MM.1S (cell line): ENCODE measurements around the gene SLC17A9.

ENCODE experiments used
- DNase-seq: peaks from one replicate; pipeline ENCODE4 v3.0.0-alpha.2; 2015
- H2AFZ ChIP-seq: fragments of 300-600 bp; sonication (generic); 2 replicates; pipeline ENCODE4 v1.6.0; 2016; ENCODE audit warnings: antibody characterized with exemption, low read length
- H3F3A ChIP-seq: fragments of 300-600 bp; sonication (generic); 2 replicates; pipeline ENCODE4 v1.6.1; 2016; ENCODE audit warnings: mild to moderate bottlenecking, antibody characterized with exemption, low read length, moderate library complexity, mixed read lengths; ENCODE audit not compliant: insufficient read depth
- H3K27ac ChIP-seq: fragments of 300-600 bp; sonication (generic); 2 replicates; pipeline ENCODE4 v1.5.1; 2016; ENCODE audit warnings: mild to moderate bottlenecking, low read length
- H3K27me3 ChIP-seq: fragments of 300-600 bp; sonication (generic); replicated peaks from 2 replicates; pipeline ENCODE4 v1.6.0; 2016; ENCODE audit warnings: low read length; ENCODE audit not compliant: insufficient read depth
- H3K36me3 ChIP-seq: fragments of 300-600 bp; sonication (generic); replicated peaks from 2 replicates; pipeline ENCODE4 v1.6.1; 2016; ENCODE audit warnings: mild to moderate bottlenecking, low read length, mixed read lengths; ENCODE audit not compliant: insufficient read depth
- H3K4me1 ChIP-seq: fragments of 300-600 bp; sonication (generic); 2 replicates; pipeline ENCODE4 v1.6.1; 2016; ENCODE audit warnings: low read length, mixed read lengths
- H3K4me2 ChIP-seq: fragments of 300-600 bp; sonication (generic); 2 replicates; pipeline ENCODE4 v1.6.0; 2016; ENCODE audit warnings: low read depth, low read length
- H3K4me3 ChIP-seq: fragments of 300-600 bp; sonication (generic); 2 replicates; pipeline ENCODE4 v1.5.1; 2016; ENCODE audit warnings: low read length, mixed read lengths
- H3K79me2 ChIP-seq: fragments of 300-600 bp; sonication (generic); 2 replicates; pipeline ENCODE4 v1.6.1; 2016; ENCODE audit warnings: mixed run types, low read length, mixed read lengths
- H3K9ac ChIP-seq: fragments of 300-600 bp; sonication (generic); 2 replicates; pipeline ENCODE4 v1.6.1; 2016; ENCODE audit warnings: low read length, mixed read lengths
- H3K9me2 ChIP-seq: fragments of 300-600 bp; sonication (generic); replicated peaks from 2 replicates; pipeline ENCODE4 v1.6.1; 2016; ENCODE audit warnings: mild to moderate bottlenecking, low read length, mixed read lengths; ENCODE audit not compliant: insufficient read depth
- H3K9me3 ChIP-seq: fragments of 300-600 bp; sonication (generic); replicated peaks from 2 replicates; pipeline ENCODE4 v1.6.1; 2016; ENCODE audit warnings: mild to moderate bottlenecking, low read length, mixed read lengths; ENCODE audit not compliant: insufficient read depth
- H4K20me1 ChIP-seq: fragments of 300-600 bp; sonication (generic); 2 replicates; pipeline ENCODE4 v1.6.1; 2016; ENCODE audit warnings: mild to moderate bottlenecking, low read length, moderate library complexity, mixed read lengths; ENCODE audit not compliant: insufficient read depth
- EZH2 ChIP-seq: fragments of 300-600 bp; sonication (generic); optimal IDR thresholded peaks from 2 replicates; pipeline ENCODE3; 2017; ENCODE audit warnings: low read depth, mild to moderate bottlenecking, antibody characterized with exemption, low read length, mixed read lengths
- EZH2phosphoT487 ChIP-seq: fragments of 300-600 bp; sonication (generic); IDR thresholded peaks from 2 replicates; pipeline ENCODE4 v1.6.1; 2018; ENCODE audit warnings: antibody characterized with exemption, low read length
- TF ChIP-seq, protein P1 (sequence below): fragments of 300-600 bp; sonication (generic); IDR thresholded peaks from 2 replicates; pipeline ENCODE4 v1.5.1; 2016; ENCODE audit warnings: antibody characterized with exemption, low read length, mixed read lengths

The SLC17A9 gene

DNA sequence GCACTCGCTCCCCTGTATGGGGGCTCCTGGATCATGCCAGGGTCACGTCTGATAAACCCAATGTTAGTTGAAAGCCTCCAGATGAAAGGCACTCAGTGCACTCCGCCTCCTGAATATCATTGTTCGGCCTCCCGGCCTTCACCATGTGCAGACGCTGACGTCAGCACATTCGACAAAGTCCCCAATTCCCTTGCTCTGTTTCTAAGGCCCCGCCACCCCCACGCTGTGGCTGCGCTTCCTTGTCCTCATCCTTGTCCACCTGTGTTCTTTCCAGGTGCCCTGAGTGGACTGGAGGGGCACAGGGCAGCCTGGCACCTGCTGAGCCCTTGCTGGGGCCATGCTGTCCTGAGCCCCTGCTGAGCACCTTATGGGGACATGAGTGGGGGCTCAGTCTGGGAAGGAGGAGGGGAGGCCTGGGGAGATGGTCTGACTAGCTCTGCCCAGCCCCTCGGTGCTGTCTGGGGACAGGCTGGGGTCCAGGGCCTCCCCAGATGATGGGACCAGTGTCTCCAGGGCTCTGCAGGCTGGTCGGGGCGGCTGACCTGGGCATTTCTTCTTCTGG lies 64.1 kb downstream of the SLC17A9 start:
- H3K4me2 ChIP-seq = no peak overlapping the region
- H3K79me2 ChIP-seq = peaks cover 3% of the 10 kb centered on the region; the same call in 1 of the 2 replicates
- no peak for DNase-seq
- H3K9me3 ChIP-seq = no peaks in the 10 kb centered on the region
- TF ChIP-seq EZH2phosphoT487 (no peak), EZH2 (no peak)
- TF ChIP-seq, protein P1, sequence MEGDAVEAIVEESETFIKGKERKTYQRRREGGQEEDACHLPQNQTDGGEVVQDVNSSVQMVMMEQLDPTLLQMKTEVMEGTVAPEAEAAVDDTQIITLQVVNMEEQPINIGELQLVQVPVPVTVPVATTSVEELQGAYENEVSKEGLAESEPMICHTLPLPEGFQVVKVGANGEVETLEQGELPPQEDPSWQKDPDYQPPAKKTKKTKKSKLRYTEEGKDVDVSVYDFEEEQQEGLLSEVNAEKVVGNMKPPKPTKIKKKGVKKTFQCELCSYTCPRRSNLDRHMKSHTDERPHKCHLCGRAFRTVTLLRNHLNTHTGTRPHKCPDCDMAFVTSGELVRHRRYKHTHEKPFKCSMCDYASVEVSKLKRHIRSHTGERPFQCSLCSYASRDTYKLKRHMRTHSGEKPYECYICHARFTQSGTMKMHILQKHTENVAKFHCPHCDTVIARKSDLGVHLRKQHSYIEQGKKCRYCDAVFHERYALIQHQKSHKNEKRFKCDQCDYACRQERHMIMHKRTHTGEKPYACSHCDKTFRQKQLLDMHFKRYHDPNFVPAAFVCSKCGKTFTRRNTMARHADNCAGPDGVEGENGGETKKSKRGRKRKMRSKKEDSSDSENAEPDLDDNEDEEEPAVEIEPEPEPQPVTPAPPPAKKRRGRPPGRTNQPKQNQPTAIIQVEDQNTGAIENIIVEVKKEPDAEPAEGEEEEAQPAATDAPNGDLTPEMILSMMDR = no peak
- peaks cover 60% of the 10 kb centered on the region for H3K27me3 ChIP-seq
- H3K4me1 ChIP-seq = peaks cover 14% of the 10 kb centered on the region
- no peak overlapping the region for H2AFZ ChIP-seq
- H3K4me3 ChIP-seq = no peak overlapping the region
- H3K9ac ChIP-seq = no peak overlapping the region
- 0 out of 2 replicates have a peak, but pooled peaks cover 7% of the 10 kb centered on the region for H3F3A ChIP-seq
- no peaks in the 10 kb centered on the region for H4K20me1 ChIP-seq
- no peaks in the 10 kb centered on the region for H3K9me2 ChIP-seq
- H3K27ac ChIP-seq = no peak overlapping the region
- H3K36me3 ChIP-seq = no peaks in the 10 kb centered on the region

- TF ChIP-seq, protein P1 = no peak
- TF ChIP-seq EZH2phosphoT487 (no peak), EZH2 (no peak)
- H3K4me1 ChIP-seq = peaks cover 9% of the 10 kb centered on the region
- H3K9ac ChIP-seq = no peak overlapping the region
- peaks cover 66% of the 10 kb centered on the region for H3K27me3 ChIP-seq
- peaks cover 3% of the 10 kb centered on the region; the same call in 1 of the 2 replicates for H3K79me2 ChIP-seq
- no peaks in the 10 kb centered on the region for H3K36me3 ChIP-seq
- DNase-seq = no peak
- 0 out of 2 replicates have a peak, but pooled peaks cover 7% of the 10 kb centered on the region for H3F3A ChIP-seq
- H3K9me2 ChIP-seq = no peaks in the 10 kb centered on the region
- no peak overlapping the region for H3K4me2 ChIP-seq
- no peak overlapping the region for H3K27ac ChIP-seq
- H3K4me3 ChIP-seq = no peak overlapping the region
- no peaks in the 10 kb centered on the region for H3K9me3 ChIP-seq
- no peak overlapping the region for H2AFZ ChIP-seq
- H4K20me1 ChIP-seq = no peaks in the 10 kb centered on the region
Observed at GRCh38 chr20:63017076-63017825, 64.7 kb downstream of the SLC17A9 start.

- H3K79me2 ChIP-seq = peaks cover 3% of the 10 kb centered on the region; the same call in 1 of the 2 replicates
- H3K27ac ChIP-seq = no peak overlapping the region
- no peak overlapping the region for H3K4me3 ChIP-seq
- no peaks in the 10 kb centered on the region for H3K36me3 ChIP-seq
- H3K4me2 ChIP-seq = no peak overlapping the region
- H3K27me3 ChIP-seq = peaks cover 73% of the 10 kb centered on the region
- DNase-seq = no peak
- H4K20me1 ChIP-seq = no peaks in the 10 kb centered on the region
- peaks cover 3% of the 10 kb centered on the region for H3K4me1 ChIP-seq
- H3K9me3 ChIP-seq = no peaks in the 10 kb centered on the region
- no peak overlapping the region for H2AFZ ChIP-seq
- 0 out of 2 replicates have a peak, but pooled peaks cover under 1% of the 10 kb centered on the region for H3F3A ChIP-seq
- no peak overlapping the region for H3K9ac ChIP-seq
- TF ChIP-seq EZH2 (no peak), EZH2phosphoT487 (no peak)
- TF ChIP-seq, protein P1 = no peak
- no peaks in the 10 kb centered on the region for H3K9me2 ChIP-seq
Observed at GRCh38 chr20:63017826-63018411, 65.4 kb downstream of the SLC17A9 start.
